ENCODE measurements around the gene OTULIN. TPM values are rescaled to one million over a fixed set of nuclear protein-coding genes. Genes with fewer than 3 reads are reported as not detected.
A peak's percentile ranks its signal among the peaks of the same experiment; 100 is the strongest.

OTULIN gene
- total RNA-seq, 2 experiments from 2014 or later: 48.0 to 48.2 TPM

- no peaks in the 10 kb centered on the region for H3K27me3 Mint-ChIP-seq
- intact Hi-C loops (cut with DNase I, micrococcal nuclease): no loop called here
- H3K4me3 Mint-ChIP-seq: no peak overlapping the region
- ChIA-PET POLR2A (no interaction called here), CTCF (interaction anchor here (0.8 kb wide), 1 partner anchor 300 kb away, joined by 3 read pairs; no protein-coding TSS in a partner anchor)
- H3K27ac Mint-ChIP-seq: peak overlapping the region; percentile 2
- DNase-seq: no peak
- H3K9me3 Mint-ChIP-seq (ENCODE audit: low read depth): no peaks in the 10 kb centered on the region
- ATAC-seq: no peak
- H3K4me1 Mint-ChIP-seq: peaks cover 45% of the 10 kb centered on the region
- peaks cover 75% of the 10 kb centered on the region for H3K36me3 Mint-ChIP-seq (ENCODE audit: low read depth)
These were observed 45.9 kb downstream of the OTULIN start for GRCh38 chr5:14710313-14710994.

DNA sequence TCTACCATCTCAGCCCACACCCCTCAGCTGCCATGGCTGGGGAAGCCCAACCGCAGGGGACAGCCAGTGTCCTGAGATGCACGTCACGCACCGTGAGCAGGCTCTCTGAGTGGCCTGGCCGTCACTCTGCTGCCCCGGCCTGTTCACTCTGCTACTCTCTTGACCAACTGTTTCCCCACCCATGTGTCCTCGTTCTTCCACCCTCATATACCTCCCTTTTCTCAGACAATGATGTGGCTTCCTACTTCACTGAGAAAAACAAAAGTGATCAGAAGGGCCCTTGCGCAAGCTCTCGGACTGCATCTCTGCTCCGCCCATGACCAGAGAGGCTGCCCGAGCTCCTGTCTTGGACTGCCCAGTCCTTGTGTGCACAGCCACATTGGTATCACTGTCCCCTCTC is 47.6 kb downstream of the OTULIN start:
- Mint-ChIP-seq H3K27me3 (no peaks in the 10 kb centered on the region), H3K4me3 (no peak overlapping the region), H3K4me1 (peaks cover 28% of the 10 kb centered on the region), H3K27ac (peak overlapping the region; percentile 66), H3K36me3 (ENCODE audit: low read depth) (peaks cover 71% of the 10 kb centered on the region), H3K9me3 (ENCODE audit: low read depth) (no peaks in the 10 kb centered on the region)
- ChIA-PET CTCF (interaction anchor here (1.4 kb wide), 1 partner anchor 15 kb away, joined by 6 read pairs; no protein-coding TSS in a partner anchor), POLR2A (no interaction called here)
- intact Hi-C loops (cut with DNase I, micrococcal nuclease): no loop called here
- no peak for DNase-seq
- ATAC-seq: no peak

DNA sequence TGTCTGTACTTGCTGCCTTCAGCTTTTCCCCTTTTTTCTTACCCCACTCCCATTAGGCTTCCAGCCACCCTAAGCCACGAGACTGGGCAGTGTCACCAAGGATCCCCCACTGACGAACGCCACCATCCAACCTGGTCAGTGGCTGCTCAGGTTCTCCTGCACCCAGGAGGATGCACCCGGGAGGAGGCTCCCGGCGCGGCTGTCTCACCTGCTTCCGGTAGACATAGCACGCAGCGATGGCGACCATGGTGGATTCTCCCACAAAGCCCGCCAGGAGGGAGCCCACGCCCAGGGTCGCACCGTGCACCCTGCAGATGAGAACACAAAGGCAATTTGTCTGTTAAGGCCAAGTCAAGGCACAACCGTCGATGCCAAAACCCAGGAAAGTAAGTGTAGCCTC is 48.1 kb downstream of the OTULIN start:
- H3K4me1 Mint-ChIP-seq: peaks cover 23% of the 10 kb centered on the region
- no peak for DNase-seq
- ChIA-PET CTCF (interaction anchor here (1.4 kb wide), 1 partner anchor 15 kb away, joined by 6 read pairs; no protein-coding TSS in a partner anchor), POLR2A (no interaction called here)
- H3K4me3 Mint-ChIP-seq: no peak overlapping the region
- H3K36me3 Mint-ChIP-seq (ENCODE audit: low read depth): peaks cover 72% of the 10 kb centered on the region
- H3K27ac Mint-ChIP-seq: peak overlapping the region; percentile 66
- intact Hi-C loops (cut with DNase I, micrococcal nuclease): no loop called here
- H3K9me3 Mint-ChIP-seq (ENCODE audit: low read depth): no peaks in the 10 kb centered on the region
- no peaks in the 10 kb centered on the region for H3K27me3 Mint-ChIP-seq
- ATAC-seq: no peak

DNA sequence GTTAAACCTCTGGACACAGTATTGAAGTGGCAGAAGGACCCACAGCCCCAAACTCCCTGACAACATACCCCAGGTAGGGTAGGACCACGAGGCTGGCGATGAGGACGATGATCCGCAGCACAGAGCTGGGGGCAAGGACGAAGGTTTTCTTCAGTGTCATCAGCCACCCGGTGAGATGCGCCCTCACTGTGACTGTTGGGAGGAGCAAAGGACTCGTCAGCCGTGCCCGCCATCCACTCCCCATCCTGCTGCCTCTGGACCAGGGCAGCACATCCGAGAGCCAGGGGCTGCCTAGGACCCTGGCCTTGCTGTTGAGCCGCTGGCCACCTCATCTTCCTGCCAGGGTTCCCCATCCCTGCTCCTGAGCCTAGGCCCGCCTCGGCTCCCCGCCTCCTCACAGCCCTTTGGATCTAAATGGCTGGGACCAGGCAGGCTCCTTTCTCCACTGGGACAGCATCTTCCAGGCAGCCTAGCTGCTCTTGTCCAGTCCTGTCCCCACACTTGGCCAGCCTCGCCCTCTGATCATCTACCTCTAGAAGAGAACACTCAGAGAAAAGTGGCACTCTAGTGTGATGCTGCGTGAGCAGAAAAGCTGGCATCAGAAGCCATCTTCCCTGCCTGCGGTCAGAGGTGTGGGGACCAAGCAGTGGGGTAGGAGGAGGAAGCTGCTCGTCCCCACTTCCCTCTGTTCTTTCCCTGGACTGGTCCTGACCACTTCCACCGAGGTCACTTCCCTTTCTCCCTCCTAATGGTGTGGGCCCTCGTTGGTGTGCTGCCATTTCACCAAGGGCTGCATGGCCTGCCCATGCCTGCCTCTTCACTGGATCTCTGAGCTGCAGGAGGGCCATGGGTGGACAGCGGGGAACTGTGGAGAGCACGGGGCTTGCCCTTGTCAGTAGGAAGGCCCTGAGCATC is 49.2 kb downstream of the OTULIN start:
- intact Hi-C loops (cut with DNase I, micrococcal nuclease): no loop called here
- POLR2A ChIA-PET: interaction anchor here (0.7 kb wide), 1 partner anchor 682 kb away, joined by 3 read pairs; no protein-coding TSS in a partner anchor
- ATAC-seq: no peak

DNA sequence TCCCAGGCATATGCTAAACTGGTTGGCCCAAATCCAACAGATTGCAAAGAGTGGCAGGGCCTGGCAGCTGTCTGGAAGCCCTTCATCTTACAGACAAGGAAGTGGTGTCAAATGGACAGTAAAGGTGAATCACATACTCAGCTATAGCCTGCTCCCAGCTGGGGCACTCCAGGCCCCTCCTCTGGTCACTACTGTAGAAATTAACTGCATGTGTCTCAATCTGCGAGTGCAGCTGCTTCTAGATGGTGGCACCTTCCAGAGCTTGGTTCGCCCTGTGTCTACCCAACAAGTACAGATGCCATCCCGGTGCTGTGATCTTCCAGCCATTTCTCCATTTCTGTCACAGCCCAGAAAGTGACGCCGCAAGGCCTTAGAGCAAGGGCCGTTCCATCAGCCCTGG is 50.2 kb downstream of the OTULIN start:
- H3K27ac Mint-ChIP-seq: no peak overlapping the region
- peaks cover 63% of the 10 kb centered on the region for H3K36me3 Mint-ChIP-seq (ENCODE audit: low read depth)
- no peaks in the 10 kb centered on the region for H3K9me3 Mint-ChIP-seq (ENCODE audit: low read depth)
- ChIA-PET POLR2A (no interaction called here), CTCF (interaction anchor here (0.5 kb wide), 1 partner anchor 290 kb away, joined by 3 read pairs; no protein-coding TSS in a partner anchor)
- ATAC-seq (no peak), DNase-seq (no peak)
- intact Hi-C loops (cut with DNase I, micrococcal nuclease): no loop called here
- no peaks in the 10 kb centered on the region for H3K27me3 Mint-ChIP-seq
- peaks cover 17% of the 10 kb centered on the region for H3K4me1 Mint-ChIP-seq
- H3K4me3 Mint-ChIP-seq: no peak overlapping the region

More for the DNA sequence above, 49.2 kb downstream of the OTULIN start:
- Mint-ChIP-seq H3K9me3 (ENCODE audit: low read depth) (no peaks in the 10 kb centered on the region), H3K36me3 (ENCODE audit: low read depth) (peaks cover 62% of the 10 kb centered on the region), H3K4me3 (no peak overlapping the region), H3K27ac (peak overlapping the region; percentile 40), H3K27me3 (no peaks in the 10 kb centered on the region), H3K4me1 (peaks cover 16% of the 10 kb centered on the region)
- CTCF ChIA-PET: interaction anchor here (0.5 kb wide), 1 partner anchor 291 kb away, joined by 3 read pairs; no protein-coding TSS in a partner anchor
- DNase-seq: no peak

DNA sequence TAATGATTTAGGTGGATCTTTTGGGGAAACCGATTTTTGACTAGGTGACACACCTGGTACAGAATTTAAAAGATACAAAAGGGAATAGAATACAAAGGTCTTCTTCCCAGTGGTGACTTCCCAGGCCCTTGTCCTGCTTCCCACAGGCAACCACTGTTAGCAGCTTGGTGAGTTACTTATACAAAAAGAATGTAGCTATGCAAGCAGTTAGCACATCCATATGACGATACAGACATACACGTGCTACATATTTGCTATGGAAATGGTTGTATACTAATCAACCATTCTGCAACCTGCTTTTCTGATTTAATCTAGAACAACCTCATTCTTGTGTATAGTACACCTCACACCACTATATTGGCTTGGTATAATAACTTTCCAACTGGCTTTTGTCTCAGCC is 51.0 kb downstream of the OTULIN start:
- intact Hi-C loops (cut with DNase I, micrococcal nuclease): no loop called here
- ChIA-PET POLR2A (no interaction called here), CTCF (no interaction called here)
- H3K4me1 Mint-ChIP-seq: peaks cover 16% of the 10 kb centered on the region
- no peaks in the 10 kb centered on the region for H3K9me3 Mint-ChIP-seq (ENCODE audit: low read depth)
- no peaks in the 10 kb centered on the region for H3K27me3 Mint-ChIP-seq
- peaks cover 56% of the 10 kb centered on the region for H3K36me3 Mint-ChIP-seq (ENCODE audit: low read depth)
- no peak for DNase-seq
- no peak for ATAC-seq
- no peak overlapping the region for H3K4me3 Mint-ChIP-seq
- no peak overlapping the region for H3K27ac Mint-ChIP-seq

DNA sequence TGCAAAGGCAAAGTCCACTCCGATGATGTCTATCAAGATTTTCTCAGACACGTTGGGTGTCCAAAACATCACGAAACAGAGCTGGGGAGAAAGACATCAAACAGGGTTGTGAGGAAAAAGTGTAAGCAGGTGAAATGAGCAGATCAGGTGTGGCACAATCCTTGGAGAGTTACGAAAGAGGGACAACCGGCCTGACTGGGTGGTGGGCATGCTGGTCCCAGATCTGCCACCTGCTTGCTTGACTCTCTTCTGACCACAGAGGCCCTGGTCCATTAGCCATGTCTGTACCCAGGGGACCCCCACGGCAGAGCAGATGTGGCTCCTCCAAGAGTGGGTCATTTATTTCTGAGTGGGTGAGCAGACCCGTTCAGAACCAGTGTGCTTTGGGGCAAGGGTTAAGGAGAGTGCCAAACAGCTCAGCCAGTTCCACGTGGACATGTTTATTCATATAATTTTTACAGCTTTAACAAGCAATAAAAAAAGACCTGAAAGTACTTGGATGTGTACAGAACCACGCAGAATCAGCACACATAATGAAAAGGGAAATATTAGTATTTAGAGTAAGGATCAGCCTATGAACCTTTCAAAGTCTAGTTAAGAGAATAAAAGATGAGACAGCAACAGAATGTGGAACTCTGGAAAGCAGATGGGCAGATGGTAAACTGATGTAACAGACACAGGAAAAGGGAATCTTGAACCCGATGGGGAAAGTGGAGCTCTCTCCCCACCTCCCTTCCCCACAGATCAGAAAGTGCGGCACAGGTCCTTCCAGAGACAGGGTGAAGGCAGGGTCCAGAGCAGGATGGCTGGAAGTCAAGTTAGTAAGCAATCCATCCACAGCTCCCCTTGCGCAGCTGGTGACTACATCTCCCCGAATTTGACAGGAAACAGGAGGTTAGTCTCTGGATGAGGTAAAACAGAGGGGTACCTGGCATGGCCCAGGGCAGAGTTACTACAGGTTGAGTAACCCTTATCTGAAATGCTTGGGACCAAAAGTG is 52.5 kb downstream of the OTULIN start:
- Mint-ChIP-seq H3K36me3 (ENCODE audit: low read depth) (peaks cover 45% of the 10 kb centered on the region), H3K27ac (peak overlapping the region; percentile 52), H3K4me3 (no peak overlapping the region), H3K4me1 (peaks cover 21% of the 10 kb centered on the region), H3K27me3 (no peaks in the 10 kb centered on the region), H3K9me3 (ENCODE audit: low read depth) (no peaks in the 10 kb centered on the region)
- ChIA-PET POLR2A (no interaction called here), CTCF (interaction anchor here (1.2 kb wide), 1 partner anchor 10 kb away, joined by 3 read pairs; no protein-coding TSS in a partner anchor)
- DNase-seq (no peak), ATAC-seq (no peak)
- intact Hi-C loops (cut with DNase I, micrococcal nuclease): no loop called here

DNA sequence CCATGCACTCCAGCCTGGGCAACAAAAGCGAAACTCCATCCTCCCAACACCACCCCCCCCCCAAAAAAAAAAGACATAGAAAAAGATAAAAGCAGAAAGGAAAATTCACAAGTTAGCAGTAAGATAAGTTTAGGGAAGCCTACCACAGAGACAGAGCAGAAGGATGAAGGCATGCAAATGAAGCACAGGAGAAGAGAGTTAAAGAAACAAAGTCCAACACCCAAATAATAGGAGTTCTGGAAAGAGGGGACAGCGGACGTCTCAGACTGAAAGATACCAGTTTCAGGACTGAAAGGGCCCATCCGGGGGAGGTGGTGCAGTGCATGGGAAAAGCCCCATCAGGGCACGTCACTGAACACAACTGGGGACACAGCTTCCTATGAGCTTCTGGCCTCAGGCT is 54.3 kb downstream of the OTULIN start:
- CTCF ChIA-PET: interaction anchor here (0.9 to 3.4 kb wide), 4 partner anchors 11 to 70 kb away, joined by 3 to 11 read pairs (median 3); no protein-coding TSS in a partner anchor
- intact Hi-C loops (cut with DNase I, micrococcal nuclease): no loop called here
- no peak for ATAC-seq
- Mint-ChIP-seq H3K4me3 (no peak overlapping the region), H3K9me3 (ENCODE audit: low read depth) (peaks cover under 1% of the 10 kb centered on the region), H3K4me1 (peaks cover 31% of the 10 kb centered on the region), H3K27me3 (no peaks in the 10 kb centered on the region), H3K27ac (no peak overlapping the region), H3K36me3 (ENCODE audit: low read depth) (peaks cover 47% of the 10 kb centered on the region)
- POLR2A ChIA-PET: interaction anchor here (0.6 kb wide), 2 partner anchors 31 to 621 kb away, joined by 3 to 4 read pairs; no protein-coding TSS in a partner anchor
- peak; percentile 10 for DNase-seq

DNA sequence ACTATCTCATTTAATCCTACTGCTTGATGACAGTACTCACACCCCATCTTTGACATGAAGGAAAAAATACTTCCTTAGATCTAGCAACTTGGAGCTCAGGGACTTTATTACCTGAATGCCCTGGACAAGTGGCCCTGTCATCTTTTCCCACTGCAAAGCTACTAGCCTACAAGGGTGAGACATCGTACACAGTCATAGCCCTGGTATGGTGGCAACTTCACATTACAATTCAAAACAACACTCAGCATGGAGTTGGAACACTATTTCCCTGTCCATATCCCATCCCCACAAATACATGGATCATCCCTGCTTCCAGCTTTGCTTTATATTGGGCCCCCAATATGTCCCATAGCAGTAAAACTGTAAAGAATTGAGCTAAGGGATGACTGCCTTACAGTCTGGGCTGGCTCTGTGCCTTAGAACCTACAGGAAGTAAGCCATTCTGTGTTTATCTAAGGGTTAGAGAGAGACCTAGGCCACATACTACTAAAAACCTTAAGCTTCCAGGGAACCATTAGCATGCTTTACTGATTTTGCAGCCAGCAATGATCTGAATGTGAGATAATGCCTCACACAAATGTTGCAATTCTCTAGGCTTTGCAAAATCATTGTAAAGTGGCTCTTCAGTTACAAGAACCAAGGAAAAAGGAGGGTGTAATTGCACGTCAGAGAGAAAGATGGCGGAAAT is 55.9 kb downstream of the OTULIN start:
- intact Hi-C loops (cut with DNase I, micrococcal nuclease): loop anchor here in 1 of 2 experiments (5.0 kb wide), 1 partner anchor 303 kb away; no protein-coding TSS in a partner anchor
- no peak for ATAC-seq
- ChIA-PET POLR2A (no interaction called here), CTCF (interaction anchor here (0.7 to 3.4 kb wide), 3 partner anchors 13 to 273 kb away, joined by 3 to 11 read pairs (median 5); no protein-coding TSS in a partner anchor)
- no peak overlapping the region for H3K4me3 Mint-ChIP-seq
- peaks cover 56% of the 10 kb centered on the region for H3K36me3 Mint-ChIP-seq (ENCODE audit: low read depth)
- H3K9me3 Mint-ChIP-seq (ENCODE audit: low read depth): peaks cover 2% of the 10 kb centered on the region
- H3K27ac Mint-ChIP-seq: no peak overlapping the region
- peaks cover 33% of the 10 kb centered on the region for H3K4me1 Mint-ChIP-seq
- H3K27me3 Mint-ChIP-seq: no peaks in the 10 kb centered on the region
- DNase-seq: peak; percentile 1

DNA sequence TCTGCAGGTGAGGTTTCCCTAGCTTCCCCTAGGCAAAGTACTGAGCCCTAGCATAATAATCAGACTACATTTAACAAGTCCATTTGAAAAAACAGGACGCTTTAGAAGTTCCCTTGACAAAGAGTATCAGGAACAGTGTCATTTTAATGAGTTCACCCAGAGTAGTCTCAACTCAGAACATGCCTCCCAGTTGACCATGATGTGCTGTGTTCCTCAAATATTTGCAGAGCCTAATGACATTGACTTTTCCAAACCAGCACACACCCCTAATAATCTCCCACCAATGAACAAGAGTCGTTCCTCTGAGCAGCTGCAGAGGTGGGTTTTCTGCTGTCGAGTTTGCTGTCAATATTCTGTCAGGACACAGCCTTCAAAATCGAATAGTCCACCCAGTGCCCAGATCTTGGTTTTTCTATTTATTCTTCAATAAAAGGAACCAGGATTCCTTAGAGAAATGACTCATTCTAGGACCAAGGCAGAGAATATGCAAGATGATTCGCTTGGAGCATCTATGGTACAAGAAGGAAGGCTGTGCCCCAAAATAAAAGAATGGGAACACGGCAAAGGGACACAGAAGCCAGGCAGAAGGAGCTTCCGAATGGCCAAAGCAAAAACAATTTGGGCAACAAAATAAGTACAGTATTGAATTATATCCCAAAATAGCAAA is 57.6 kb downstream of the OTULIN start:
- Mint-ChIP-seq H3K4me3 (no peak overlapping the region), H3K27ac (no peak overlapping the region), H3K9me3 (ENCODE audit: low read depth) (peaks cover 2% of the 10 kb centered on the region), H3K4me1 (peaks cover 33% of the 10 kb centered on the region), H3K36me3 (ENCODE audit: low read depth) (peaks cover 54% of the 10 kb centered on the region), H3K27me3 (no peaks in the 10 kb centered on the region)
- intact Hi-C loops (cut with DNase I, micrococcal nuclease): loop anchor here in 1 of 2 experiments (5.0 kb wide), 1 partner anchor 305 kb away; no protein-coding TSS in a partner anchor
- no peak for ATAC-seq
- no peak for DNase-seq
- POLR2A ChIA-PET: no interaction called here
- CTCF ChIA-PET: interaction anchor here (1.0 to 3.4 kb wide), 3 partner anchors 10 to 284 kb away, joined by 3 to 11 read pairs (median 4); no protein-coding TSS in a partner anchor

All from activated CD4-positive, alpha-beta T cell treated with anti-CD3 and anti-CD28 coated beads for 36 hours (primary cell).